GM18951 (cell line): ENCODE measurements around the gene FLCN.

ENCODE experiments used
- POLR2A ChIP-seq: IDR thresholded peaks from 4 replicates; pipeline ENCODE4 v1.6.1; 2011; ENCODE audit warnings: mild to moderate bottlenecking; ENCODE audit not compliant: insufficient read length, insufficient read depth; ENCODE audit errors: extremely low read depth
- in situ Hi-C: fragments of 300-500 bp; cut with MboI; formaldehyde crosslinking; loops from one replicate; pipeline ENCODE4 v1.12.0; 2022; ENCODE audit warnings: low sequenced_read_pairs, mixed read lengths, inconsistent platforms; ENCODE audit not compliant: unreplicated experiment

FLCN gene

GRCh38 chr17:17215575-17215974 is 21.4 kb downstream of the FLCN start:
- TF ChIP-seq POLR2A: no peak
- in situ Hi-C loops: no loop called here

- in situ Hi-C loops: no loop called here
- TF ChIP-seq POLR2A: no peak
Observed at GRCh38 chr17:17214646-17215436, 22.1 kb downstream of the FLCN start.

GRCh38 chr17:17213775-17214174 is 23.2 kb downstream of the FLCN start:
- in situ Hi-C loops: no loop called here
- no peak for TF ChIP-seq POLR2A

GRCh38 chr17:17207998-17208397 is 29.0 kb downstream of the FLCN start:
- no peak for TF ChIP-seq POLR2A
- in situ Hi-C loops: no loop called here

GRCh38 chr17:17206913-17207335 is 30.0 kb downstream of the FLCN start:
- no peak for TF ChIP-seq POLR2A
- in situ Hi-C loops: no loop called here

- TF ChIP-seq POLR2A: peak; percentile 70
- in situ Hi-C loops: no loop called here
Observed at GRCh38 chr17:17206124-17206912, 30.6 kb downstream of the FLCN start, which contains the start of gene PLD6. Gene PLD6, minus strand, starts transcription at chr17:17206333. Its CDS starts 47 bp downstream, at chr17:17206286.

- in situ Hi-C loops: no loop called here
Observed at GRCh38 chr17:17205368-17206123, 31.4 kb downstream of the FLCN start.

GRCh38 chr17:17204635-17205231 is 32.2 kb downstream of the FLCN start:
- no peak for TF ChIP-seq POLR2A
- in situ Hi-C loops: no loop called here

More at GRCh38 chr17:17205368-17206123, 31.4 kb downstream of the FLCN start:
- peak; percentile 34 for TF ChIP-seq POLR2A

- TF ChIP-seq POLR2A: no peak
- in situ Hi-C loops: no loop called here
Observed at GRCh38 chr17:17204041-17204591, 32.9 kb downstream of the FLCN start.

- TF ChIP-seq POLR2A: no peak
- in situ Hi-C loops: no loop called here
Observed at GRCh38 chr17:17203173-17203730, 33.7 kb downstream of the FLCN start.

GRCh38 chr17:17201907-17202306 is 35.1 kb downstream of the FLCN start:
- no peak for TF ChIP-seq POLR2A
- in situ Hi-C loops: no loop called here

GRCh38 chr17:17201271-17201670 is 35.7 kb downstream of the FLCN start:
- no peak for TF ChIP-seq POLR2A
- in situ Hi-C loops: no loop called here
